ENCODE results near the gene ERCC3.
A peak's percentile ranks its signal among the peaks of the same experiment; 100 is the strongest.

Gene ERCC3

DNA sequence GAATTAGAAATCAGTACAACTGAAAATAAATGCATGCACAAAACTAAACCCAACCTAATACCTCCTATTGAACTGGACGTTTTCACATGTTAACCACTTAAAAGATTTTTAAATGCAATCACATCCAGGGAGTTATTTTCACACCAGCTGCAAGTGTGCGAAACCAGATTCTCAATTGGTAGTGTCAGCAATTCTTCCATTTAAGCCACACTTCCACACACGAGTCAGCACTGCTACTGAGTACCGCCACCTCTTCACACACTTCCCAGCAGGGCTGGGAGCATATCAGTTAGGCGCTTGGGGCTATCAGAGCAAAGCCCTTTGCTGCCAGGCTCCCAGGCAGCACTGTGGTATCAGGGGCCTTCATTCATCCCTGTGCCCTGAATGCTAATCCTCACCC, 14.2 kb downstream of the ERCC3 start:
- TF ChIP-seq, protein P1, sequence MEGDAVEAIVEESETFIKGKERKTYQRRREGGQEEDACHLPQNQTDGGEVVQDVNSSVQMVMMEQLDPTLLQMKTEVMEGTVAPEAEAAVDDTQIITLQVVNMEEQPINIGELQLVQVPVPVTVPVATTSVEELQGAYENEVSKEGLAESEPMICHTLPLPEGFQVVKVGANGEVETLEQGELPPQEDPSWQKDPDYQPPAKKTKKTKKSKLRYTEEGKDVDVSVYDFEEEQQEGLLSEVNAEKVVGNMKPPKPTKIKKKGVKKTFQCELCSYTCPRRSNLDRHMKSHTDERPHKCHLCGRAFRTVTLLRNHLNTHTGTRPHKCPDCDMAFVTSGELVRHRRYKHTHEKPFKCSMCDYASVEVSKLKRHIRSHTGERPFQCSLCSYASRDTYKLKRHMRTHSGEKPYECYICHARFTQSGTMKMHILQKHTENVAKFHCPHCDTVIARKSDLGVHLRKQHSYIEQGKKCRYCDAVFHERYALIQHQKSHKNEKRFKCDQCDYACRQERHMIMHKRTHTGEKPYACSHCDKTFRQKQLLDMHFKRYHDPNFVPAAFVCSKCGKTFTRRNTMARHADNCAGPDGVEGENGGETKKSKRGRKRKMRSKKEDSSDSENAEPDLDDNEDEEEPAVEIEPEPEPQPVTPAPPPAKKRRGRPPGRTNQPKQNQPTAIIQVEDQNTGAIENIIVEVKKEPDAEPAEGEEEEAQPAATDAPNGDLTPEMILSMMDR (IDR thresholded peaks at IDR 0.05): no peak
- no peak for TF ChIP-seq ZFX (IDR thresholded peaks at IDR 0.05; ENCODE audit: borderline replicate concordance)
- no peak overlapping the region for H3K27ac ChIP-seq

DNA sequence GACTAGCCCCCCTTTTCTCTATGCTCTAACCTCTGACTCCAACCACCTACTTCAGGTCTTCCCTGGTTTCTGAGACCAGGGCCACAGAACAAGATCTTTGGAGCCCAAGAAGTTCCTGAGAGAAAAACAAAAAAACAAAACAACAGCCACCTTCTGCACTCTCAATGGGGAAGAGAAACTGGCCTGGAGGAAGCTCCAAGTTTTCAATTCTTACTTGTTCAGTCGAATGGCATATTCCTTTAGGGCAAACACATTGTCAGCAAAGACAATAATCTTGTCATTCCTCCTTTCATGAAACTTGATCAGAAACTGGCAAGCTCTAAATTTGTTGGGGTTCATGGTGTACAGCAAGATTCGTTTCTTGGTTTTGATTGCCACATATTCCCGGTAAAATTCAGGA, 15.0 kb downstream of the ERCC3 start:
- TF ChIP-seq, protein P1 (IDR thresholded peaks at IDR 0.05): no peak
- TF ChIP-seq ZFX (IDR thresholded peaks at IDR 0.05; ENCODE audit: borderline replicate concordance): no peak
- H3K27ac ChIP-seq: no peak overlapping the region

DNA sequence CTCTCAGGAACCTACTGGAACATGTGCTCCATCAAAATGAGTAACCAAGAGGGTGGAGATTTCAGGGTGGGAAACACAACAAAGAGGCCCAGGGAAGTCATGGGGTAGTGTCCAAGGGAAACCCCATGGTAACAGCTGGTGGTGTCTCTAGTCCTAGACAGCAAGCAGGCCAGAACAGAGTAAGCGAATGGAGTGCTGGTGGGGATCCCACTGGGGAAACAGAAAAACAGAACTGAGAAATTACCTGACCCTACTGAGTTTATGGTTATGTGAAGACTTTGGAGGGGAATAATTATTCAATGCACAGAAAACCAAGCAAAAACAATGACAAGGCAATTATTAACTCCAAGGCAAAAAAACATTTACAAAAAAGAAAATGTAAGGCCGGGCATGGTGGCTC, 16.9 kb downstream of the ERCC3 start:
- TF ChIP-seq ZFX (IDR thresholded peaks at IDR 0.05; ENCODE audit: borderline replicate concordance): no peak
- TF ChIP-seq, protein P1 (IDR thresholded peaks at IDR 0.05): no peak
- no peak overlapping the region for H3K27ac ChIP-seq

DNA sequence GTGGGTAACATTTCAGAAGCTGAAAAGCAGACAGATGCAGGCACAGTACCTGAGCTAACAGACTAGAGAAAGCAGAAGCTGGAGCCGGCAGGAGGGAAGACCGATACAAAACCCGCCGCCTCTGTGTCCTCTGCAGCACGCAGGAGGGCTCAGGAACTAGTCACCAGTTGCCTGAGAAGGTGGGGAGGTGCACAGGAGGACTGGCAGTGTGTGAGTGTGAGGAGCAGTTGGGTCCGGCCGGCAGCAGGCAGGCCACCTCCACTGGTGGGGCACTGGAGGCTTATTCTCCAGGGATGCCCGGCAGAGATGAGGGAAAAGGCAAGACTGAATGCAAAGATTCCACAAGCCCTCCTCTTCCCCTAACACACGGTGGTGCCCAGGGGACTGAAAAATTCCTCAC, 18.2 kb downstream of the ERCC3 start:
- no peak overlapping the region for H3K27ac ChIP-seq
- no peak for TF ChIP-seq ZFX (IDR thresholded peaks at IDR 0.05; ENCODE audit: borderline replicate concordance)
- TF ChIP-seq, protein P1 (IDR thresholded peaks at IDR 0.05): no peak

DNA sequence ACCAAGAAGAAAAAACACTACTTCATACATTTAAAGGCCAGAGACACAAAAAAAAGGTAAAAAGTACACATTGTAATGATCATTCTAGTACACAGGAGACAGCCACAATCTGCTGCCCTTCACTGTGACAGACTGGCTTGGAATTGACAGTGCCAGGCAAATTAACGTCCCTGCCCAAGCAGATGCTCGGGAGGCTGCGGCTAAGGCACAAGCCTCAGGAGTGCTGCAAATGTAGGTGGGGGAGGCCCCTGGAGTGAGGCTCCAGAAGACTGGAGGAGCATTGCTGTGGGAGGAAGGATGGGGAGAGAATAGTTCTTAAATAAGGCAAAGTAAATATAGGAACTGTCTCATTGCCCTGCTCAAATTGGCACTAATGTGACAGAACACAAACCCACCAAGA, 18.6 kb downstream of the ERCC3 start:
- no peak for TF ChIP-seq ZFX (IDR thresholded peaks at IDR 0.05; ENCODE audit: borderline replicate concordance)
- TF ChIP-seq, protein P1 (IDR thresholded peaks at IDR 0.05): no peak
- no peak overlapping the region for H3K27ac ChIP-seq

DNA sequence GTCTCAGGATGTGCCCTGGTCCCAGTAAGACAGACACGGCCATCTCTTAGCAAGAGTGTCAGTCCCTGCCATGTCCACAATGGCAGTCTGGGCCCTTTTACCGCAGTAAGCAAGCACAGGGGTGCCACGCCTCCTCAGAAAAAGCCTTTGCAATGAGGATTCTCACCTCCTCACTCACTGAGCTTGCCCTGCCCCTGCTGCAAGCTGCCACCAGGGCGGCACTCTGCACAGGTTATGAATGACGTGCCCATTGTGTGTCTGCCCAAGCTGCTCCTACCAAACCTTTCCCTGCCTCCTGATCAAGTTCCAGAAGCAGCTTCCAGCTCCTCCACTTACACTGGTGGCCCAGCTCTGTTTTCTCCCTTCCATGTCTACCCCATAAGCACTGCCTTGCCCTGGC, 23.3 kb downstream of the ERCC3 start:
- TF ChIP-seq, protein P1 (IDR thresholded peaks at IDR 0.05): peak; percentile 24; the same call in 1 of the 2 replicates
- TF ChIP-seq ZFX (IDR thresholded peaks at IDR 0.05; ENCODE audit: borderline replicate concordance): no peak
- H3K27ac ChIP-seq: no peak overlapping the region

DNA sequence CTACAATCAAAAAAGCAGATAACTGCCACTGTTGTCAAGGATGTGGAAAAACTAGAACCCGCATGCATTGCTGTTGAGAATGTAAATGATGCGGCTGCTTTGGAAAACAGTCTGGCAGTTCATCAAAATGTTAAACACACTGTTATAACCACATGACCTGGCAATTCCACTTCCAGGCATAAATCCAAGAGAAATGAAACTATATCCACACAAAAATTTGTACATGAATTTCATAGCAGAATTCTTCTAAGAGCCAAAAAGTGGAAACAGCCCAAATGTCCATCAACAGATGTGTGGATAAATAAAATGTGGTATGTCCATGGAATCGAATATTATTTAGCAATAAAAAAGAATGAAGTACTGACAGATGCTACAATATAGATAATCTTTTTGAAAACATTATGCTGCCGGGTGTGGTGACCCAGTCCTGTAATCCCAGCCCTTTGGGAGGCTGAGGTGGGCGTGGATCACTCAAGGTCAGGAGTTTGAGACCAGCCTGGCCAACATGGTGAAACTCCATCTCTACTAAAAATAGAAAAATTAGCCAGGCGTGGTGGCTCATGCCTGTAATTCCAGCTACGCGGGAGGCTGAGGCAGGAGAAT, 32.0 kb downstream of the ERCC3 start:
- no peak for TF ChIP-seq ZFX (IDR thresholded peaks at IDR 0.05; ENCODE audit: borderline replicate concordance)
- TF ChIP-seq, protein P1 (IDR thresholded peaks at IDR 0.05): no peak
- no peak overlapping the region for H3K27ac ChIP-seq

Measured in 22Rv1 (cell line).